ENCODE measurements around the gene LDLRAD4. TPM values are rescaled to one million over a fixed set of nuclear protein-coding genes. Genes with fewer than 3 reads are reported as not detected.

Gene LDLRAD4
- total and polyA plus RNA-seq, 9 of the 15 experiments (the other 6 are each of a cell fraction or from before 2014, with no cell fraction given), result 0.01 TPM; not detected in 8

- TF ChIP-seq ZBTB49 (CRISPR knock-in tag; IDR thresholded peaks at IDR 0.05; ENCODE audit: borderline replicate concordance), result no peak
- TF ChIP-seq NFE2 (IDR thresholded peaks at IDR 0.05; ENCODE audit: low read depth), result no peak
- TF ChIP-seq ZNF316 (IDR thresholded peaks at IDR 0.05), result no peak
- no peak for TF ChIP-seq NR2C1 (IDR thresholded peaks at IDR 0.05)
- no peak for TF ChIP-seq NR2C1 (tag; IDR thresholded peaks at IDR 0.05)
- TF ChIP-seq ZNF589 (CRISPR knock-in tag; IDR thresholded peaks at IDR 0.05; ENCODE audit: low read depth), result no peak
- no peak for TF ChIP-seq HDAC6 (IDR thresholded peaks at IDR 0.05; ENCODE audit: low read depth, low read length)
Observed at GRCh38 chr18:13581496-13582177, 363.1 kb downstream of the LDLRAD4 start (continued).

- H4K20me1 ChIP-seq (replicated peaks; ENCODE audit: control insufficient read depth, insufficient read depth, low read length), result peaks cover 5% of the 10 kb centered on the region
- CTCF ChIA-PET (ENCODE audit: low intra/inter-chr PET ratio), result no interaction called here
- FAIRE-seq, result no peak
- no peaks in the 10 kb centered on the region for H3K9me3 ChIP-seq (replicated peaks; ENCODE audit: control insufficient read depth, insufficient read depth, low read depth, low read length)
- in situ Hi-C loops (cut with MboI), result no loop called here
- H3K36me3 ChIP-seq (ENCODE audit: control insufficient read depth, insufficient read depth, low read length), result no peaks in the 10 kb centered on the region
- intact Hi-C loops (cut with micrococcal nuclease), result no loop called here
- H3K4me3 ChIP-seq, result no peak overlapping the region
- no peak overlapping the region for H3K4me2 ChIP-seq (ENCODE audit: insufficient read depth, low read length)
- no peak for DNase-seq (ENCODE audit: extremely low read depth in 1 of 4, low spot score in 3 of 4)
- H3K27me3 ChIP-seq (ENCODE audit: control insufficient read depth in 2 of 2, insufficient read depth in 2 of 2, low read length in 2 of 2), result peaks cover 11 to 28% of the 10 kb centered on the region in 2 experiments; a peak in 4 of 5 replicates
- no peaks in the 10 kb centered on the region for H3K9me1 ChIP-seq (ENCODE audit: control insufficient read depth, insufficient read depth, low read length)
- ATAC-seq, result no peak
- no peak overlapping the region for H3K9ac ChIP-seq (ENCODE audit: insufficient read depth in 1 of 2, low read depth in 2 of 2, low read length in 2 of 2)
- peaks cover 0 to 8% of the 10 kb centered on the region in 2 experiments; a peak in 3 of 5 replicates for H3K4me1 ChIP-seq (replicated peaks in 1 of 2; ENCODE audit: control insufficient read depth in 2 of 2, insufficient read depth in 2 of 2, low read length in 2 of 2)
- WGBS (ENCODE audit: insufficient coverage, low coverage, missing lambda C conversion rate), result 2% methylated on average over 9 of the region's 9 CpGs
- H2AFZ ChIP-seq (ENCODE audit: low read depth, low read length), result no peak overlapping the region
- no peak overlapping the region for H3K27ac ChIP-seq (ENCODE audit: extremely low read depth, low read depth, low read length)
- no peaks in the 10 kb centered on the region for H3K79me2 ChIP-seq (ENCODE audit: control insufficient read depth, insufficient read depth, low read length)
- BruUV-seq (replicated peaks), result no TSS peak
- POLR2A ChIA-PET, result interaction anchor here (0.7 kb wide), 1 partner anchor 80 kb away, joined by 3 read pairs; no protein-coding TSS in a partner anchor
- TF ChIP-seq TFAP4 (CRISPR knock-in tag; IDR thresholded peaks at IDR 0.05; ENCODE audit: borderline replicate concordance) (no peak), ATF1 (CRISPR knock-in tag; IDR thresholded peaks at IDR 0.05) (no peak), ATF1 (tag; IDR thresholded peaks at IDR 0.05) (no peak), ZNF274 (IDR thresholded peaks at IDR 0.05; ENCODE audit: borderline replicate concordance, low read depth, low read length) (no peak), ZNF551 (CRISPR knock-in tag; IDR thresholded peaks at IDR 0.05) (no peak), RUNX1 (IDR thresholded peaks at IDR 0.05; ENCODE audit: low read depth) (no peak), GABPA (tag; conservative IDR thresholded peaks at IDR 0.05; ENCODE audit: low read depth) (no peak), CHAMP1 (IDR thresholded peaks at IDR 0.05) (no peak), NFE2 (IDR thresholded peaks at IDR 0.05; ENCODE audit: low read depth) (no peak), POLR3A (IDR thresholded peaks at IDR 0.05; ENCODE audit: borderline replicate concordance, extremely low read depth, insufficient read depth, insufficient read length) (no peak)
Observed at GRCh38 chr18:13582178-13582670, 363.7 kb downstream of the LDLRAD4 start.

Measured in K562 (cell line).